Measurements from ENCODE around the gene EMC7. TPM values are rescaled to one million over a fixed set of nuclear protein-coding genes. Genes with fewer than 3 reads are reported as not detected.

The EMC7 gene
- total and polyA plus RNA-seq, 9 of the 15 experiments (the other 6 are each of a cell fraction or from before 2014, with no cell fraction given), result 25.8 to 92.8 (median 49.7) TPM

- TF ChIP-seq NR4A1 (CRISPR knock-in tag; IDR thresholded peaks at IDR 0.05) (no peak), NR4A1 (tag; IDR thresholded peaks at IDR 0.05) (no peak), ZBTB1 (CRISPR knock-in tag; IDR thresholded peaks at IDR 0.05; ENCODE audit: borderline replicate concordance, low read depth) (no peak), SP1 (CRISPR knock-in tag; IDR thresholded peaks at IDR 0.05) (peak; percentile 69; the same call in 1 of the 2 replicates), KDM4B (IDR thresholded peaks at IDR 0.05; ENCODE audit: borderline replicate concordance in 2 of 2, low read depth in 1 of 2) (no peak), IFI16 (CRISPR knock-in tag; IDR thresholded peaks at IDR 0.05) (no peak), SIX5 (IDR thresholded peaks at IDR 0.05; ENCODE audit: borderline replicate concordance in 1 of 2, insufficient read depth in 1 of 2, low read depth in 1 of 2, low read length in 2 of 2) (peak; percentile 65 to 66; a peak in 3 of 4 replicates), RNF2 (IDR thresholded peaks at IDR 0.05) (0 out of 2 replicates have a peak, but pooled peaks have one; percentile 59), ILF3 (IDR thresholded peaks at IDR 0.05; ENCODE audit: borderline replicate concordance) (no peak), BMI1 (IDR thresholded peaks at IDR 0.05; ENCODE audit: low read length) (no peak), CREM (IDR thresholded peaks at IDR 0.05; ENCODE audit: low read depth) (peak; percentile 99), ZC3H11A (IDR thresholded peaks at IDR 0.05; ENCODE audit: low read depth, low read length) (0 out of 2 replicates have a peak, but pooled peaks have one; percentile 32), ZNF511 (CRISPR knock-in tag; IDR thresholded peaks at IDR 0.05) (no peak), DMBX1 (CRISPR knock-in tag; IDR thresholded peaks at IDR 0.05; ENCODE audit: borderline replicate concordance) (no peak), E4F1 (CRISPR knock-in tag; IDR thresholded peaks at IDR 0.05; ENCODE audit: borderline replicate concordance) (no peak), HMG20B (CRISPR knock-in tag; IDR thresholded peaks at IDR 0.05) (no peak), ZNF239 (CRISPR knock-in tag; IDR thresholded peaks at IDR 0.05) (no peak), PHF20 (IDR thresholded peaks at IDR 0.05; ENCODE audit: partially characterized antibody) (peak; percentile 96), ZBTB5 (IDR thresholded peaks at IDR 0.05) (peak; percentile 87), E2F4 (CRISPR knock-in tag; IDR thresholded peaks at IDR 0.05; ENCODE audit: low read depth) (no peak), ZFX (CRISPR knock-in tag; IDR thresholded peaks at IDR 0.05) (peak; percentile 84), MXD1 (CRISPR knock-in tag; IDR thresholded peaks at IDR 0.05; ENCODE audit: borderline replicate concordance, poor library complexity, severe bottlenecking) (no peak)
Observed at GRCh38 chr15:34101366-34102174, at the start of gene EMC7, which contains the start of gene PGBD4 (continued).

Data from K562 (cell line).